GM12878 (cell line): ENCODE measurements around the gene DENND1A. TPM values are rescaled to one million over a fixed set of nuclear protein-coding genes. Genes with fewer than 3 reads are reported as not detected.

ENCODE experiments used
- CHD1 ChIP-seq: IDR thresholded peaks from 2 replicates; pipeline ENCODE4 v1.6.1; 2012; ENCODE audit warnings: low read depth, low read length, improper control_type of control experiment
- EGR1 ChIP-seq, 2 experiments: IDR thresholded peaks; 1 replicate in 1 of 2; 2 replicates in 1 of 2; pipeline ENCODE4 v1.6.1; 2011 to 2012; ENCODE audit warnings: low read depth in 2 of 2, low read length in 2 of 2, borderline replicate concordance in 1 of 2, mild to moderate bottlenecking in 1 of 2, moderate library complexity in 1 of 2
- MYC ChIP-seq: IDR thresholded peaks from 2 replicates; pipeline ENCODE4 v1.6.1; 2011; ENCODE audit warnings: mild to moderate bottlenecking, low read length, moderate library complexity, inconsistent platforms; ENCODE audit not compliant: insufficient read depth, insufficient replicate concordance, insufficient read length, severe bottlenecking
- polyA plus RNA-seq, 11 experiments: library from polyadenylated mRNA; depleted of rRNA in 4 of 11; unstranded in 6 of 11; stranded (reverse) in 5 of 11; fragments of >200 nt; fragmentation: Nextera tagmentation in 4 of 11; fragmentation: Illumina TruSeq in 1 of 11; extraction: Ambion mirVana in 4 of 11; extraction: Trizol in 1 of 11; gene quantifications; 1 replicate in 1 of 11; 2 replicates in 10 of 11; pipeline versions ENCODE4 v1.2.1 to v1.2.3, GENCODE V29; 2011 to 2016; ENCODE audit warnings: inconsistent platforms in 2 of 11, missing spikeins in 2 of 11, low read depth in 1 of 11
- total RNA-seq, 4 experiments: library from RNA; depleted of rRNA in 3 of 4; stranded (reverse); fragments of >200 nt in 3 of 4; fragmentation: Illumina TruSeq in 1 of 4; extraction: Trizol in 1 of 4; gene quantifications; 2 replicates each; pipeline versions ENCODE4 v1.2.1 to v1.2.3, GENCODE V29; 2013 to 2021
- TF ChIP-seq, protein P1 (sequence below): IDR thresholded peaks from 2 replicates; pipeline ENCODE4 v1.6.1; 2012; ENCODE audit warnings: improper control_type of control experiment, low read depth, low read length; ENCODE audit not compliant: insufficient replicate concordance
- TF ChIP-seq, protein P2 (sequence below): fragments of 450-650 bp; IDR thresholded peaks from 2 replicates; pipeline ENCODE4 v1.6.1; 2017; ENCODE audit warnings: antibody characterized with exemption, mild to moderate bottlenecking, moderate library complexity
- TF ChIP-seq, protein P3 (sequence below): IDR thresholded peaks from 2 replicates; pipeline ENCODE4 v1.6.1; 2012; ENCODE audit warnings: low read depth, low read length, improper control_type of control experiment
- TF ChIP-seq, protein P4 (sequence below): fragments of 450-650 bp; IDR thresholded peaks from 2 replicates; pipeline ENCODE4 v1.6.1; 2017; ENCODE audit warnings: low read depth, mild to moderate bottlenecking, moderate library complexity
- TF ChIP-seq, protein P5 (sequence below): IDR thresholded peaks from 2 replicates; pipeline ENCODE4 v1.6.1; 2012; ENCODE audit warnings: mild to moderate bottlenecking, low read depth, low read length
- TF ChIP-seq, protein P6 (sequence below): fragments of 150-350 bp; IDR thresholded peaks from 2 replicates; pipeline ENCODE4 v1.6.1; 2014; ENCODE audit warnings: mild to moderate bottlenecking, low read depth, low read length

Gene DENND1A
- total and polyA plus RNA-seq, 10 of the 15 experiments (the other 5 are each of a cell fraction or from before 2014, with no cell fraction given) = 14.1 to 48.6 (median 35.2) TPM

DNA sequence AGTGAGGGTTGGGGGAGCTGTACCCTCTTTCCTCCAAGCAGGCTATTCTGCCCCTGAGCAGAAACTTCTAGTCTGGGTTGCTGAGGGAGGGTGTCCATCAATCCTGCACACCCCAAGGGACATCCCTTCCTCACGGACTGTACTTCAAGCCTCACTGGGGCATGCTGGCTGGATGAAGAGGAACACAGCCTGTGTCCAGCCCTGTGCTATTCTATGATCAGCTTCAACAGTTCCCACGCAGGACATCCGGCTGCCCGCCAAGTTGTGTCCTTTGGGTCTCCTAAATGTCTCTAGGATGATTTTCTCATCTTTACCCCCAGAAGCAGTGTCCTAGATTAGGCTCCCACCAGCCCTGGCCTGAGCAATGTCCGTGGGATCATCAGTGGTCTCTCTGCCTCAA is 505.8 kb downstream of the DENND1A start (continued):
- TF ChIP-seq, protein P1, sequence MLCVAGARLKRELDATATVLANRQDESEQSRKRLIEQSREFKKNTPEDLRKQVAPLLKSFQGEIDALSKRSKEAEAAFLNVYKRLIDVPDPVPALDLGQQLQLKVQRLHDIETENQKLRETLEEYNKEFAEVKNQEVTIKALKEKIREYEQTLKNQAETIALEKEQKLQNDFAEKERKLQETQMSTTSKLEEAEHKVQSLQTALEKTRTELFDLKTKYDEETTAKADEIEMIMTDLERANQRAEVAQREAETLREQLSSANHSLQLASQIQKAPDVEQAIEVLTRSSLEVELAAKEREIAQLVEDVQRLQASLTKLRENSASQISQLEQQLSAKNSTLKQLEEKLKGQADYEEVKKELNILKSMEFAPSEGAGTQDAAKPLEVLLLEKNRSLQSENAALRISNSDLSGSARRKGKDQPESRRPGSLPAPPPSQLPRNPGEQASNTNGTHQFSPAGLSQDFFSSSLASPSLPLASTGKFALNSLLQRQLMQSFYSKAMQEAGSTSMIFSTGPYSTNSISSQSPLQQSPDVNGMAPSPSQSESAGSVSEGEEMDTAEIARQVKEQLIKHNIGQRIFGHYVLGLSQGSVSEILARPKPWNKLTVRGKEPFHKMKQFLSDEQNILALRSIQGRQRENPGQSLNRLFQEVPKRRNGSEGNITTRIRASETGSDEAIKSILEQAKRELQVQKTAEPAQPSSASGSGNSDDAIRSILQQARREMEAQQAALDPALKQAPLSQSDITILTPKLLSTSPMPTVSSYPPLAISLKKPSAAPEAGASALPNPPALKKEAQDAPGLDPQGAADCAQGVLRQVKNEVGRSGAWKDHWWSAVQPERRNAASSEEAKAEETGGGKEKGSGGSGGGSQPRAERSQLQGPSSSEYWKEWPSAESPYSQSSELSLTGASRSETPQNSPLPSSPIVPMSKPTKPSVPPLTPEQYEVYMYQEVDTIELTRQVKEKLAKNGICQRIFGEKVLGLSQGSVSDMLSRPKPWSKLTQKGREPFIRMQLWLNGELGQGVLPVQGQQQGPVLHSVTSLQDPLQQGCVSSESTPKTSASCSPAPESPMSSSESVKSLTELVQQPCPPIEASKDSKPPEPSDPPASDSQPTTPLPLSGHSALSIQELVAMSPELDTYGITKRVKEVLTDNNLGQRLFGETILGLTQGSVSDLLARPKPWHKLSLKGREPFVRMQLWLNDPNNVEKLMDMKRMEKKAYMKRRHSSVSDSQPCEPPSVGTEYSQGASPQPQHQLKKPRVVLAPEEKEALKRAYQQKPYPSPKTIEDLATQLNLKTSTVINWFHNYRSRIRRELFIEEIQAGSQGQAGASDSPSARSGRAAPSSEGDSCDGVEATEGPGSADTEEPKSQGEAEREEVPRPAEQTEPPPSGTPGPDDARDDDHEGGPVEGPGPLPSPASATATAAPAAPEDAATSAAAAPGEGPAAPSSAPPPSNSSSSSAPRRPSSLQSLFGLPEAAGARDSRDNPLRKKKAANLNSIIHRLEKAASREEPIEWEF = no peak
- TF ChIP-seq CHD1 = no peak
- TF ChIP-seq, protein P2, sequence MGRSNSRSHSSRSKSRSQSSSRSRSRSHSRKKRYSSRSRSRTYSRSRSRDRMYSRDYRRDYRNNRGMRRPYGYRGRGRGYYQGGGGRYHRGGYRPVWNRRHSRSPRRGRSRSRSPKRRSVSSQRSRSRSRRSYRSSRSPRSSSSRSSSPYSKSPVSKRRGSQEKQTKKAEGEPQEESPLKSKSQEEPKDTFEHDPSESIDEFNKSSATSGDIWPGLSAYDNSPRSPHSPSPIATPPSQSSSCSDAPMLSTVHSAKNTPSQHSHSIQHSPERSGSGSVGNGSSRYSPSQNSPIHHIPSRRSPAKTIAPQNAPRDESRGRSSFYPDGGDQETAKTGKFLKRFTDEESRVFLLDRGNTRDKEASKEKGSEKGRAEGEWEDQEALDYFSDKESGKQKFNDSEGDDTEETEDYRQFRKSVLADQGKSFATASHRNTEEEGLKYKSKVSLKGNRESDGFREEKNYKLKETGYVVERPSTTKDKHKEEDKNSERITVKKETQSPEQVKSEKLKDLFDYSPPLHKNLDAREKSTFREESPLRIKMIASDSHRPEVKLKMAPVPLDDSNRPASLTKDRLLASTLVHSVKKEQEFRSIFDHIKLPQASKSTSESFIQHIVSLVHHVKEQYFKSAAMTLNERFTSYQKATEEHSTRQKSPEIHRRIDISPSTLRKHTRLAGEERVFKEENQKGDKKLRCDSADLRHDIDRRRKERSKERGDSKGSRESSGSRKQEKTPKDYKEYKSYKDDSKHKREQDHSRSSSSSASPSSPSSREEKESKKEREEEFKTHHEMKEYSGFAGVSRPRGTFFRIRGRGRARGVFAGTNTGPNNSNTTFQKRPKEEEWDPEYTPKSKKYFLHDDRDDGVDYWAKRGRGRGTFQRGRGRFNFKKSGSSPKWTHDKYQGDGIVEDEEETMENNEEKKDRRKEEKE = no peak
- TF ChIP-seq EGR1 (IDR thresholded peaks at IDR 0.05; ENCODE audit: borderline replicate concordance in 1 of 2, low read depth in 2 of 2, low read length in 2 of 2) = no peak
- TF ChIP-seq, protein P3, sequence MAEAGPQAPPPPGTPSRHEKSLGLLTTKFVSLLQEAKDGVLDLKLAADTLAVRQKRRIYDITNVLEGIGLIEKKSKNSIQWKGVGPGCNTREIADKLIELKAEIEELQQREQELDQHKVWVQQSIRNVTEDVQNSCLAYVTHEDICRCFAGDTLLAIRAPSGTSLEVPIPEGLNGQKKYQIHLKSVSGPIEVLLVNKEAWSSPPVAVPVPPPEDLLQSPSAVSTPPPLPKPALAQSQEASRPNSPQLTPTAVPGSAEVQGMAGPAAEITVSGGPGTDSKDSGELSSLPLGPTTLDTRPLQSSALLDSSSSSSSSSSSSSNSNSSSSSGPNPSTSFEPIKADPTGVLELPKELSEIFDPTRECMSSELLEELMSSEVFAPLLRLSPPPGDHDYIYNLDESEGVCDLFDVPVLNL = no peak
- TF ChIP-seq, protein P4, sequence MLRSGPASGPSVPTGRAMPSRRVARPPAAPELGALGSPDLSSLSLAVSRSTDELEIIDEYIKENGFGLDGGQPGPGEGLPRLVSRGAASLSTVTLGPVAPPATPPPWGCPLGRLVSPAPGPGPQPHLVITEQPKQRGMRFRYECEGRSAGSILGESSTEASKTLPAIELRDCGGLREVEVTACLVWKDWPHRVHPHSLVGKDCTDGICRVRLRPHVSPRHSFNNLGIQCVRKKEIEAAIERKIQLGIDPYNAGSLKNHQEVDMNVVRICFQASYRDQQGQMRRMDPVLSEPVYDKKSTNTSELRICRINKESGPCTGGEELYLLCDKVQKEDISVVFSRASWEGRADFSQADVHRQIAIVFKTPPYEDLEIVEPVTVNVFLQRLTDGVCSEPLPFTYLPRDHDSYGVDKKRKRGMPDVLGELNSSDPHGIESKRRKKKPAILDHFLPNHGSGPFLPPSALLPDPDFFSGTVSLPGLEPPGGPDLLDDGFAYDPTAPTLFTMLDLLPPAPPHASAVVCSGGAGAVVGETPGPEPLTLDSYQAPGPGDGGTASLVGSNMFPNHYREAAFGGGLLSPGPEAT = no peak
- TF ChIP-seq, protein P5, sequence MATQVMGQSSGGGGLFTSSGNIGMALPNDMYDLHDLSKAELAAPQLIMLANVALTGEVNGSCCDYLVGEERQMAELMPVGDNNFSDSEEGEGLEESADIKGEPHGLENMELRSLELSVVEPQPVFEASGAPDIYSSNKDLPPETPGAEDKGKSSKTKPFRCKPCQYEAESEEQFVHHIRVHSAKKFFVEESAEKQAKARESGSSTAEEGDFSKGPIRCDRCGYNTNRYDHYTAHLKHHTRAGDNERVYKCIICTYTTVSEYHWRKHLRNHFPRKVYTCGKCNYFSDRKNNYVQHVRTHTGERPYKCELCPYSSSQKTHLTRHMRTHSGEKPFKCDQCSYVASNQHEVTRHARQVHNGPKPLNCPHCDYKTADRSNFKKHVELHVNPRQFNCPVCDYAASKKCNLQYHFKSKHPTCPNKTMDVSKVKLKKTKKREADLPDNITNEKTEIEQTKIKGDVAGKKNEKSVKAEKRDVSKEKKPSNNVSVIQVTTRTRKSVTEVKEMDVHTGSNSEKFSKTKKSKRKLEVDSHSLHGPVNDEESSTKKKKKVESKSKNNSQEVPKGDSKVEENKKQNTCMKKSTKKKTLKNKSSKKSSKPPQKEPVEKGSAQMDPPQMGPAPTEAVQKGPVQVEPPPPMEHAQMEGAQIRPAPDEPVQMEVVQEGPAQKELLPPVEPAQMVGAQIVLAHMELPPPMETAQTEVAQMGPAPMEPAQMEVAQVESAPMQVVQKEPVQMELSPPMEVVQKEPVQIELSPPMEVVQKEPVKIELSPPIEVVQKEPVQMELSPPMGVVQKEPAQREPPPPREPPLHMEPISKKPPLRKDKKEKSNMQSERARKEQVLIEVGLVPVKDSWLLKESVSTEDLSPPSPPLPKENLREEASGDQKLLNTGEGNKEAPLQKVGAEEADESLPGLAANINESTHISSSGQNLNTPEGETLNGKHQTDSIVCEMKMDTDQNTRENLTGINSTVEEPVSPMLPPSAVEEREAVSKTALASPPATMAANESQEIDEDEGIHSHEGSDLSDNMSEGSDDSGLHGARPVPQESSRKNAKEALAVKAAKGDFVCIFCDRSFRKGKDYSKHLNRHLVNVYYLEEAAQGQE = no peak
- no peak for TF ChIP-seq MYC
- TF ChIP-seq, protein P6, sequence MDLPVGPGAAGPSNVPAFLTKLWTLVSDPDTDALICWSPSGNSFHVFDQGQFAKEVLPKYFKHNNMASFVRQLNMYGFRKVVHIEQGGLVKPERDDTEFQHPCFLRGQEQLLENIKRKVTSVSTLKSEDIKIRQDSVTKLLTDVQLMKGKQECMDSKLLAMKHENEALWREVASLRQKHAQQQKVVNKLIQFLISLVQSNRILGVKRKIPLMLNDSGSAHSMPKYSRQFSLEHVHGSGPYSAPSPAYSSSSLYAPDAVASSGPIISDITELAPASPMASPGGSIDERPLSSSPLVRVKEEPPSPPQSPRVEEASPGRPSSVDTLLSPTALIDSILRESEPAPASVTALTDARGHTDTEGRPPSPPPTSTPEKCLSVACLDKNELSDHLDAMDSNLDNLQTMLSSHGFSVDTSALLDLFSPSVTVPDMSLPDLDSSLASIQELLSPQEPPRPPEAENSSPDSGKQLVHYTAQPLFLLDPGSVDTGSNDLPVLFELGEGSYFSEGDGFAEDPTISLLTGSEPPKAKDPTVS = no peak
